Panc1 (cell line): ENCODE data around the gene NEGR1. TPM values are rescaled to one million over a fixed set of nuclear protein-coding genes. Genes with fewer than 3 reads are reported as not detected.

Experiments used
- ATAC-seq: fragments of 200-7000 bp; cut with Tn5 transposase; 2 replicates; pipeline ENCODE4 v1.9.1; 2020; ENCODE audit warnings: mild to moderate bottlenecking, moderate library complexity
- BruUV-seq: library from RNA; stranded (reverse); fragments of 400-500 nt; replicated peaks from 2 replicates; lab custom pipeline; 2021; lab: Mats Ljungman, UMichigan
- CTCF ChIA-PET: fragments of 300-600 bp; sonication (Branson Sonifier 250); formaldehyde crosslinking; loops from one replicate; lab custom pipeline; 2022; ENCODE audit warnings: antibody characterized with exemption; lab: Charles Lee
- POLR2A ChIA-PET: fragments of 300-600 bp; sonication (Branson Sonifier 250); formaldehyde crosslinking; loops from one replicate; lab custom pipeline; 2022; ENCODE audit warnings: antibody characterized with exemption; lab: Charles Lee
- DNase-seq: peaks from one replicate; pipeline ENCODE4 v3.0.0-alpha.2; 2010; ENCODE audit warnings: low read depth, low spot score
- H3K27ac ChIP-seq: 2 replicates; pipeline ENCODE4 v1.5.1; 2011; ENCODE audit warnings: mild to moderate bottlenecking, low read length, inconsistent platforms
- H3K27me3 ChIP-seq: fragments of 200-500 bp; sonication (Bioruptor generic); 2 replicates; pipeline ENCODE4 v1.6.0; 2014; ENCODE audit warnings: low read length, inconsistent platforms; ENCODE audit not compliant: control insufficient read depth, insufficient read depth
- H3K36me3 ChIP-seq: fragments of 200-500 bp; sonication (Bioruptor generic); 2 replicates; pipeline ENCODE4 v1.5.1; 2014; ENCODE audit warnings: inconsistent platforms, mild to moderate bottlenecking, low read length, moderate library complexity; ENCODE audit not compliant: control insufficient read depth, insufficient read depth
- H3K4me1 ChIP-seq: 2 replicates; pipeline ENCODE4 v1.5.1; 2011; ENCODE audit warnings: inconsistent platforms, mild to moderate bottlenecking, low read length, moderate library complexity; ENCODE audit not compliant: control insufficient read depth, insufficient read depth
- H3K4me3 ChIP-seq, 2 experiments: 2 replicates each; pipeline ENCODE4 v1.5.1; 2011 to 2012; ENCODE audit warnings: low read depth in 2 of 2, low read length in 2 of 2, mild to moderate bottlenecking in 2 of 2, inconsistent platforms in 1 of 2, moderate library complexity in 1 of 2
- H3K9me3 ChIP-seq: fragments of 200-500 bp; sonication (Bioruptor generic); 2 replicates; pipeline ENCODE4 v1.5.1; 2014; ENCODE audit warnings: low read depth, mild to moderate bottlenecking, inconsistent platforms, low read length, moderate library complexity; ENCODE audit not compliant: control insufficient read depth, insufficient read depth
- CTCF ChIP-seq: fragments of 450-650 bp; IDR thresholded peaks from 2 replicates; pipeline ENCODE4 v1.5.1; 2017; ENCODE audit warnings: mild to moderate bottlenecking
- POLR2AphosphoS5 ChIP-seq: IDR thresholded peaks from 2 replicates; pipeline ENCODE4 v1.6.1; 2012; ENCODE audit warnings: mild to moderate bottlenecking, low read depth, low read length, moderate library complexity
- REST ChIP-seq, 2 experiments: IDR thresholded peaks; 2 replicates each; pipeline ENCODE4 v1.6.1; 2011 to 2012; ENCODE audit warnings: low read depth in 2 of 2, control low read depth in 1 of 2, low read length in 1 of 2, mild to moderate bottlenecking in 1 of 2, moderate library complexity in 1 of 2; ENCODE audit not compliant: insufficient read depth in 1 of 2
- SIN3A ChIP-seq: IDR thresholded peaks from 2 replicates; pipeline ENCODE4 v1.6.1; 2012; ENCODE audit warnings: low read depth, mild to moderate bottlenecking, low read length, moderate library complexity, borderline replicate concordance; ENCODE audit not compliant: insufficient read depth
- TCF7L2 ChIP-seq: IDR thresholded peaks from 2 replicates; pipeline ENCODE4 v1.6.1; 2011; ENCODE audit warnings: mild to moderate bottlenecking, low read depth, low read length, inconsistent platforms
- in situ Hi-C: cut with HindIII; loops from 2 replicates; pipeline ENCODE4 v1.10.0; 2016; ENCODE audit warnings: low sequenced_read_pairs, low pct_unique_long_range_greater_than_20kb
- intact Hi-C: fragments of 100-400 bp; cut with micrococcal nuclease; formaldehyde crosslinking; loops from one replicate; pipeline ENCODE4 v1.10.0; 2022; ENCODE audit not compliant: unreplicated experiment
- total RNA-seq: library from RNA; stranded (reverse); gene quantifications from one replicate; pipeline ENCODE4 v1.2.1, GENCODE V29; 2021; ENCODE audit not compliant: unreplicated experiment

The NEGR1 gene
- total RNA-seq, 1 experiment from 2014 or later: 2.7 TPM

- no peaks in the 10 kb centered on the region for H3K27me3 ChIP-seq
- in situ Hi-C loops (no loop called here), intact Hi-C loops (no loop called here)
- no peaks in the 10 kb centered on the region for H3K36me3 ChIP-seq
- no peaks in the 10 kb centered on the region for H3K9me3 ChIP-seq
- BruUV-seq: no TSS peak
- no peak for TF ChIP-seq POLR2AphosphoS5
- TF ChIP-seq CTCF: no peak
- TF ChIP-seq SIN3A: no peak
- TF ChIP-seq REST (IDR thresholded peaks at IDR 0.05; ENCODE audit: insufficient read depth in 1 of 2, low read depth in 2 of 2, low read length in 1 of 2): no peak
- no peak for TF ChIP-seq TCF7L2
- no peak for ATAC-seq
- CTCF ChIA-PET: no interaction called here
- no peak overlapping the region for H3K27ac ChIP-seq
- POLR2A ChIA-PET: no interaction called here
- H3K4me1 ChIP-seq: no peaks in the 10 kb centered on the region
- DNase-seq: no peak
- no peak overlapping the region for H3K4me3 ChIP-seq
Measured at GRCh38 chr1:71618766-71619530, 663.4 kb downstream of the NEGR1 start.

GRCh38 chr1:71618191-71618590, 664.1 kb downstream of the NEGR1 start:
- TF ChIP-seq REST (IDR thresholded peaks at IDR 0.05; ENCODE audit: insufficient read depth in 1 of 2, low read depth in 2 of 2, low read length in 1 of 2) (no peak), TCF7L2 (no peak), SIN3A (no peak), CTCF (no peak), POLR2AphosphoS5 (no peak)
- no peak for DNase-seq
- Histone ChIP-seq H3K4me1 (no peaks in the 10 kb centered on the region), H3K36me3 (no peaks in the 10 kb centered on the region), H3K4me3 (no peak overlapping the region), H3K9me3 (no peaks in the 10 kb centered on the region), H3K27me3 (no peaks in the 10 kb centered on the region), H3K27ac (no peak overlapping the region)
- intact Hi-C loops (no loop called here), in situ Hi-C loops (no loop called here)
- ChIA-PET POLR2A (no interaction called here), CTCF (no interaction called here)
- BruUV-seq: no TSS peak
- ATAC-seq: no peak
